Left lung (tissue), 10 donors: ENCODE data around the gene VENTX. TPM values are rescaled to one million over a fixed set of nuclear protein-coding genes. Genes with fewer than 3 reads are reported as not detected.
A peak's percentile ranks its signal among the peaks of the same experiment; 100 is the strongest.

Experiments
- ATAC-seq: fragments of 200-7000 bp; cut with Tn5 transposase; one replicate; pipeline ENCODE4 v1.9.1; 2020; ENCODE audit warnings: moderate library complexity
- DNase-seq, 4 donors: peaks; one replicate each; pipeline ENCODE4 v3.0.0-alpha.2; 2013 to 2020
- H3K27ac ChIP-seq, 2 donors: fragments of 200-600 bp; sonication (generic) in 1 of 2; one replicate each; pipeline versions ENCODE4 v1.5.0 to v1.8.0; 2020 to 2021
- H3K27me3 ChIP-seq, 2 donors: fragments of 200-600 bp; sonication (generic) in 1 of 2; one replicate each; pipeline versions ENCODE4 v1.5.0 to v1.8.0; 2020 to 2021
- H3K36me3 ChIP-seq, 2 donors: fragments of 200-600 bp; sonication (generic) in 1 of 2; one replicate each; pipeline versions ENCODE4 v1.5.0 to v1.8.0; 2020 to 2021
- H3K4me1 ChIP-seq, 2 donors: fragments of 200-600 bp; one replicate each; pipeline ENCODE4 v1.8.0; 2021
- H3K4me3 ChIP-seq, 2 donors: fragments of 200-600 bp; sonication (generic) in 1 of 2; one replicate each; pipeline versions ENCODE4 v1.5.0 to v1.8.0; 2020 to 2021; ENCODE audit warnings: mild to moderate bottlenecking in 1 of 2
- H3K9me3 ChIP-seq, 2 donors: fragments of 200-600 bp; sonication (generic) in 1 of 2; one replicate each; pipeline versions ENCODE4 v1.5.0 to v1.8.0; 2020 to 2021
- CTCF ChIP-seq, 2 donors: fragments of 200-600 bp; sonication (generic) in 1 of 2; IDR thresholded peaks; one replicate each; pipeline versions ENCODE4 v1.5.0 to v1.8.0; 2021; ENCODE audit warnings: antibody characterized with exemption in 2 of 2
- intact Hi-C, 2 donors: fragments of 100-400 bp; cut with DNase I; formaldehyde crosslinking; loops; one replicate each; pipeline versions ENCODE4 v1.11.2 to v1.14.2; 2022
- polyA plus RNA-seq, 6 donors: library from polyadenylated mRNA; unstranded; fragments of 120-200 nt; gene quantifications; one replicate each; pipeline ENCODE4 v1.2.1, GENCODE V29; 2013; ENCODE audit not compliant: insufficient read length in 6 of 6
- total RNA-seq, 2 donors: library from RNA; stranded (reverse); fragmentation: NEBNext Ultra II Directional; extraction: Animal tissue kit (Norgen Biotek cat#: 25700); gene quantifications; one replicate each; pipeline ENCODE4 v1.2.1, GENCODE V29; 2021
- donor health status: DM: no; HTN: yes; CAD: no.
- donor health status: DM: no; HTN: no; CAD: no.

VENTX gene
- total and polyA plus RNA-seq, 8 donors = 0.14 to 4.1 (median 0.25) TPM

GRCh38 chr10:133258066-133258817, 20.6 kb downstream of the VENTX start:
- no peak for TF ChIP-seq CTCF (IDR thresholded peaks at IDR 0.05)
- DNase-seq (peak in 2 of 4 donors; percentile 77 to 87), ATAC-seq (peak; percentile 58)
- intact Hi-C loops = no loop called here
- H3K4me1 ChIP-seq = peaks cover 31 to 57% of the 10 kb centered on the region in 2 donors
- peak overlapping the region; percentile 84 to 93 for H3K27ac ChIP-seq
- H3K36me3 ChIP-seq = peaks cover 0 to 8% of the 10 kb centered on the region in 2 donors
- no peaks in the 10 kb centered on the region for H3K9me3 ChIP-seq
- peaks cover 0 to 10% of the 10 kb centered on the region in 2 donors for H3K27me3 ChIP-seq
- peak overlapping the region in 1 of 2 donors; percentile 10 for H3K4me3 ChIP-seq

DNA sequence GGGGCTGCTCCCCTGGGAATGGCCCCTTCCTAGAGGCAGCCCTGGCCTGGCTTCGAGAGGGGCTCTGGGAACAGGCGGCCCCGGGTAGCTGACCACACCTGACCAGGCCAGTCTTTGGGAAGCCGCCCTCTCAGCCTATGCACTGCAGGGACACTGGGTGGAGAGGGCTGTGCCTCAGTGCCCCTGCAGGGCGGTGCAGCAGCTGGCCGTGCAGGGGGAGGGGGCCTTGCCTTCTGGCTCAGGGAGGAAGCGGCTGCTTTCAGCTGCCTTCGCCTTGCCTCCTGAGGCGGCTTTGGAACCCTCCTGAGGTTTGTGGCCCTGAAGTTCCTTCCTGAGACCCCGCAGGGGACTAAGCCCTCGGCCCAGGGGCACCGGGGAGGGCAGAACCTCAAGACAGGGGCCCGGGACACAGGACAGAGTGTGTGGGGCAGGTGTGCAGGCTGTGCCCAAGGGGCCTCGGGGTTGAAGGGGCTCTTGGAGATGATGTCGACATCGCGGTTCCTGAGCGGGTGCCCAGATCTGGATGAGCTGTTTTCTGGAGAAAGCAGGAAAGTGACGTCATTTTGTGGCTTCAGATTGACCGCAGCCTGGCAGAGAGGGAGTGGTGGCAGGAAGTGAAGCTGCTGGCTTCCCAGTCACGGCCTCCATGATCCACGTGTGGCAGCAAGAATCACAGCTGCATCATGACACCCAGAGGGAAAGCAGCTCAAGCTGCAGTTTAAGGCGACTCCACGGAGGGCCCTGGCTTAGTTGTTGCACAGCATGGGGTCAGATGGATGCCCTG, 21.4 kb downstream of the VENTX start:
- Histone ChIP-seq H3K27ac (peak overlapping the region; percentile 84 to 93), H3K4me1 (peaks cover 31 to 63% of the 10 kb centered on the region in 2 donors), H3K27me3 (peaks cover 0 to 4% of the 10 kb centered on the region in 2 donors), H3K36me3 (peaks cover 0 to 8% of the 10 kb centered on the region in 2 donors), H3K4me3 (peak overlapping the region in 1 of 2 donors; percentile 10), H3K9me3 (no peaks in the 10 kb centered on the region)
- DNase-seq (peak; percentile 46 to 94 (median 86)), ATAC-seq (peak; percentile 43)
- TF ChIP-seq CTCF (IDR thresholded peaks at IDR 0.05) = peak in 1 of 2 donors; percentile 5
- intact Hi-C loops = no loop called here

- no peaks in the 10 kb centered on the region for H3K27me3 ChIP-seq
- ATAC-seq = no peak
- H3K4me3 ChIP-seq = no peak overlapping the region
- peaks cover 31 to 68% of the 10 kb centered on the region in 2 donors for H3K4me1 ChIP-seq
- H3K9me3 ChIP-seq = no peaks in the 10 kb centered on the region
- H3K36me3 ChIP-seq = peaks cover 0 to 8% of the 10 kb centered on the region in 2 donors
- no peak for TF ChIP-seq CTCF (IDR thresholded peaks at IDR 0.05)
- intact Hi-C loops = no loop called here
- peak overlapping the region; percentile 84 to 93 for H3K27ac ChIP-seq
- DNase-seq = no peak
Observed at GRCh38 chr10:133259602-133259989, 21.9 kb downstream of the VENTX start.

DNA sequence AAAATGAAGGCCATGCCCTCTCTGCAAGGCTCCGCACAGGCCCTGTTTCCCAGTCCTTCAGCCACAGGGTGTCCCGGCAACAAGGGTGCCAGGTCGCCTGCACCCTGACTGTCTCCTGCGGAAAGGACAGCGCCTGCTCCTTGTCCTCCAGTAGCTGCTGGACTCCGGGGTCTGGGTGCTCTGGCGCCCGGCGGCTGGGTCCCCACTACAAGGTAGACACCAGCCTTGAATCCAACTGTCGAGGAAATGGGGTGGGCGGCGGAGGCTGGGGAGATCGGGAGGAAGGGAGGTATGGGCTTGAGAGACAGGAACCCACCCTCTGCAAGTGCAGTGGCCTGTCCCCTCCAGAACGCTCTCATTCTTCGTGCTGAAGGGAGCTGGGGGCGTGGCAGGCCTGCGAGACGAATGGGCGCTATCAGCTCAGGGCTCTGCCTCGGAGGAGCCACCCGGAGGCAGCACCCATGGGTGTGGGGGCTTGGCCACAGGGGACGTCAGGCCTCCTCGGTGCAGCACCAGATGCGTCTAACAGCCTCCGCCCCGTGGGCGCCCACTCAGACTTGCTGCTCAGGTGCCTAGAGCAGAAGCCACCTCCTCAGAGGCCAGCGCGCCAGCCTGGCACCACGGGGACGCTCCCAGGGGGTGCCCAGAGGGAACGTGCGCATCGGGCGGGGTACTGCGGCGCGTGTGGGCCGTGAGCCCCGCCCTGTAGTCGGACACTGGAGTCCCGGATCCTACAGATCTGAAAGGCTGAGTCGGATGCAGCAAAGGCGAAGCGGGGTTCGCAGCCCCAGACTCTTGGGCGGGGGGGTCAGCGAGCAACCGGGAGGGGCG, 23.5 kb downstream of the VENTX start:
- intact Hi-C loops = no loop called here
- H3K36me3 ChIP-seq = peaks cover 0 to 10% of the 10 kb centered on the region in 2 donors
- no peak for TF ChIP-seq CTCF (IDR thresholded peaks at IDR 0.05)
- H3K4me1 ChIP-seq = peaks cover 31 to 72% of the 10 kb centered on the region in 2 donors
- no peaks in the 10 kb centered on the region for H3K27me3 ChIP-seq
- H3K27ac ChIP-seq = peak overlapping the region; percentile 83 to 94
- ATAC-seq (peak; percentile 31), DNase-seq (peak in 3 of 4 donors; percentile 53 to 91 (median 67))
- peak overlapping the region; percentile 48 to 67 for H3K4me3 ChIP-seq
- H3K9me3 ChIP-seq = no peaks in the 10 kb centered on the region
